Activated B cell treated with CpG ODN at 0.5 μM for 24 hours (primary cell): ENCODE results near the gene ATL1. TPM values are rescaled to one million over a fixed set of nuclear protein-coding genes. Genes with fewer than 3 reads are reported as not detected.

Source experiments
- ATAC-seq: fragments of 200-7000 bp; cut with Tn5 transposase; one replicate; pipeline ENCODE4 v1.10.0; 2021; ENCODE audit warnings: low read depth, mild to moderate bottlenecking, moderate library complexity
- CTCF ChIA-PET: fragments of 350-600 bp; sonication (Branson Sonifier 250); formaldehyde crosslinking; loops from one replicate; lab custom pipeline; 2021; ENCODE audit warnings: antibody characterized with exemption; lab: Charles Lee
- POLR2A ChIA-PET: fragments of 350-600 bp; sonication (Branson Sonifier 250); formaldehyde crosslinking; loops from one replicate; lab custom pipeline; 2021; ENCODE audit warnings: antibody characterized with exemption; lab: Charles Lee
- DNase-seq: peaks from one replicate; pipeline ENCODE4 v3.0.0; 2022
- H3K27ac Mint-ChIP-seq: one replicate; pipeline ENCODE4 v1.8.0; 2020; ENCODE audit warnings: mixed read lengths
- H3K27me3 Mint-ChIP-seq: one replicate; pipeline ENCODE4 v1.8.0; 2021; ENCODE audit warnings: mixed read lengths
- H3K36me3 Mint-ChIP-seq: one replicate; pipeline ENCODE4 v1.8.0; 2021; ENCODE audit warnings: low read depth, mixed read lengths
- H3K4me1 Mint-ChIP-seq: one replicate; pipeline ENCODE4 v1.8.0; 2021; ENCODE audit warnings: mixed read lengths
- H3K4me3 Mint-ChIP-seq: one replicate; pipeline ENCODE4 v1.8.0; 2020; ENCODE audit warnings: mild to moderate bottlenecking, mixed read lengths
- H3K9me3 Mint-ChIP-seq: one replicate; pipeline ENCODE4 v1.8.0; 2020; ENCODE audit warnings: mixed read lengths
- CTCF ChIP-seq: fragments of 200-600 bp; IDR thresholded peaks from one replicate; pipeline ENCODE4 v1.8.0; 2022; ENCODE audit warnings: antibody characterized with exemption, mild to moderate bottlenecking
- intact Hi-C: fragments of 100-400 bp; cut with micrococcal nuclease; formaldehyde crosslinking; loops from one replicate; pipeline ENCODE4 v1.15.1; 2024
- total RNA-seq: library from RNA; stranded (reverse); gene quantifications from 2 replicates; pipeline ENCODE4 v1.2.3, GENCODE V29; 2022

ATL1 gene
- total RNA-seq, 1 donor from 2014 or later: 0.49 TPM

- intact Hi-C loops: no loop called here
- Mint-ChIP-seq H3K27ac (peak overlapping the region; percentile 67), H3K4me1 (peaks cover 64% of the 10 kb centered on the region)
Observed at GRCh38 chr14:50524731-50525515, 35.0 kb upstream of the ATL1 start.

GRCh38 chr14:50528000-50528399 lies 31.9 kb upstream of the ATL1 start:
- no peak for ATAC-seq
- POLR2A ChIA-PET: interaction anchor here (0.6 to 0.7 kb wide), 3 partner anchors 117 to 184 kb away, joined by 4 read pairs; no protein-coding TSS in a partner anchor

More at GRCh38 chr14:50524731-50525515, 35.0 kb upstream of the ATL1 start:
- TF ChIP-seq CTCF: no peak
- ChIA-PET CTCF (interaction anchor here (1.3 kb wide), 1 partner anchor 8 kb away, joined by 3 read pairs; no protein-coding TSS in a partner anchor), POLR2A (interaction anchor here (0.6 kb wide), 3 partner anchors 131 to 213 kb away, joined by 3 to 8 read pairs (median 4); partner anchors contain the start of genes DMAC2L and L2HGDH)
- ATAC-seq (no peak), DNase-seq (no peak)
- H3K4me3 Mint-ChIP-seq: peak overlapping the region; percentile 21
- H3K36me3 Mint-ChIP-seq: peaks cover 11% of the 10 kb centered on the region
- no peaks in the 10 kb centered on the region for H3K27me3 Mint-ChIP-seq
- H3K9me3 Mint-ChIP-seq: no peaks in the 10 kb centered on the region

GRCh38 chr14:50529288-50530179 lies 30.4 kb upstream of the ATL1 start:
- no peak for DNase-seq
- H3K36me3 Mint-ChIP-seq: peaks cover 11% of the 10 kb centered on the region
- H3K9me3 Mint-ChIP-seq: no peaks in the 10 kb centered on the region
- H3K4me1 Mint-ChIP-seq: peaks cover 61% of the 10 kb centered on the region
- ChIA-PET POLR2A (no interaction called here), CTCF (interaction anchor here (1.5 kb wide), 1 partner anchor 209 kb away, joined by 12 read pairs; no protein-coding TSS in a partner anchor)
- TF ChIP-seq CTCF: no peak
- H3K27ac Mint-ChIP-seq: peak overlapping the region; percentile 8
- H3K27me3 Mint-ChIP-seq: no peaks in the 10 kb centered on the region
- peak overlapping the region; percentile 84 for H3K4me3 Mint-ChIP-seq
- intact Hi-C loops: loop anchor here (5.0 to 10.0 kb wide), 4 partner anchors 485 to 1067 kb away; partner anchors contain the start of genes KLHDC2 and LRR1
- ATAC-seq: no peak

More at GRCh38 chr14:50528000-50528399, 31.9 kb upstream of the ATL1 start:
- no peaks in the 10 kb centered on the region for H3K9me3 Mint-ChIP-seq
- no peak overlapping the region for H3K4me3 Mint-ChIP-seq
- H3K36me3 Mint-ChIP-seq: peaks cover 11% of the 10 kb centered on the region
- no peaks in the 10 kb centered on the region for H3K27me3 Mint-ChIP-seq
- intact Hi-C loops: no loop called here
- CTCF ChIA-PET: interaction anchor here (0.6 to 1.5 kb wide), 3 partner anchors 35 to 207 kb away, joined by 3 to 12 read pairs (median 5); no protein-coding TSS in a partner anchor
- TF ChIP-seq CTCF: no peak
- H3K27ac Mint-ChIP-seq: no peak overlapping the region
- DNase-seq: no peak
- H3K4me1 Mint-ChIP-seq: peaks cover 67% of the 10 kb centered on the region

- ChIA-PET CTCF (interaction anchor here (0.5 kb wide), 1 partner anchor 67 kb away, joined by 3 read pairs; no protein-coding TSS in a partner anchor), POLR2A (no interaction called here)
- DNase-seq (no peak), ATAC-seq (no peak)
- no peak for TF ChIP-seq CTCF
- H3K9me3 Mint-ChIP-seq: no peaks in the 10 kb centered on the region
- H3K27ac Mint-ChIP-seq: no peak overlapping the region
- H3K4me3 Mint-ChIP-seq: peak overlapping the region; percentile 84
- H3K27me3 Mint-ChIP-seq: no peaks in the 10 kb centered on the region
- intact Hi-C loops: loop anchor here (5.0 to 10.0 kb wide), 4 partner anchors 486 to 1068 kb away; partner anchors contain the start of genes KLHDC2 and LRR1
- H3K4me1 Mint-ChIP-seq: peaks cover 53% of the 10 kb centered on the region
- H3K36me3 Mint-ChIP-seq: peaks cover 11% of the 10 kb centered on the region
Observed at GRCh38 chr14:50530358-50530757, 29.6 kb upstream of the ATL1 start.
